Caco-2 (cell line): ENCODE data around the gene GLIS1. TPM values are rescaled to one million over a fixed set of nuclear protein-coding genes. Genes with fewer than 3 reads are reported as not detected.

Source experiments
- BruUV-seq: library from RNA; stranded (reverse); fragments of 400-500 nt; replicated peaks from 2 replicates; lab custom pipeline; 2021; lab: Mats Ljungman, UMichigan
- CTCF ChIA-PET: fragments of 300-600 bp; sonication (Branson Sonifier 250); formaldehyde crosslinking; loops from one replicate; lab custom pipeline; 2022; ENCODE audit warnings: antibody characterized with exemption; lab: Charles Lee
- POLR2A ChIA-PET: fragments of 300-600 bp; sonication (Branson Sonifier 250); formaldehyde crosslinking; loops from one replicate; lab custom pipeline; 2022; ENCODE audit warnings: antibody characterized with exemption; lab: Charles Lee
- DNase-seq, 2 experiments: peaks; one replicate each; pipeline versions ENCODE4 v3.0.0 to v3.0.0-alpha.2; 2020 to 2022
- H3K27me3 ChIP-seq: replicated peaks from 2 replicates; pipeline ENCODE4 v1.6.0; 2011; ENCODE audit warnings: low read length; ENCODE audit not compliant: control insufficient read depth, insufficient read depth
- H3K36me3 ChIP-seq: 2 replicates; pipeline ENCODE4 v1.5.1; 2011; ENCODE audit warnings: low read length; ENCODE audit not compliant: control insufficient read depth, insufficient read depth
- H3K4me1 ChIP-seq: fragments of 250-450 bp; sonication (Bioruptor Pico); 2 replicates; pipeline ENCODE4 v1.5.1; 2020; ENCODE audit warnings: mild to moderate bottlenecking
- H3K4me3 ChIP-seq: 2 replicates; pipeline ENCODE4 v1.5.1; 2011; ENCODE audit warnings: low read depth, mild to moderate bottlenecking, control low read depth, low read length
- H3K9me3 ChIP-seq: fragments of 250-450 bp; sonication (Bioruptor Pico); 2 replicates; pipeline ENCODE4 v1.5.1; 2020; ENCODE audit warnings: mild to moderate bottlenecking, moderate library complexity
- H3K27ac Mint-ChIP-seq: one replicate; pipeline ENCODE4 v1.8.0; 2022; ENCODE audit warnings: mixed read lengths; ENCODE audit not compliant: unreplicated experiment
- H3K27me3 Mint-ChIP-seq: one replicate; pipeline ENCODE4 v1.8.0; 2022; ENCODE audit warnings: mixed read lengths; ENCODE audit not compliant: insufficient read depth, unreplicated experiment
- H3K36me3 Mint-ChIP-seq: one replicate; pipeline ENCODE4 v1.8.0; 2022; ENCODE audit warnings: mild to moderate bottlenecking, mixed read lengths; ENCODE audit not compliant: insufficient read depth, unreplicated experiment
- H3K4me1 Mint-ChIP-seq: one replicate; pipeline ENCODE4 v1.8.0; 2022; ENCODE audit warnings: low read depth, mixed read lengths; ENCODE audit not compliant: unreplicated experiment
- H3K4me3 Mint-ChIP-seq: one replicate; pipeline ENCODE4 v1.8.0; 2022; ENCODE audit warnings: mild to moderate bottlenecking, moderate library complexity, mixed read lengths; ENCODE audit not compliant: unreplicated experiment
- H3K9me3 Mint-ChIP-seq: one replicate; pipeline ENCODE4 v1.8.0; 2022; ENCODE audit warnings: mixed read lengths; ENCODE audit not compliant: unreplicated experiment
- CTCF ChIP-seq, 2 experiments: fragments of 200-600 bp in 1 of 2; IDR thresholded peaks; 1 replicate in 1 of 2; 2 replicates in 1 of 2; pipeline versions ENCODE4 v1.5.1 to v1.8.0; 2011 to 2022; ENCODE audit warnings: antibody characterized with exemption in 1 of 2, control low read depth in 1 of 2, inconsistent platforms in 1 of 2, low read depth in 1 of 2, low read length in 1 of 2, mild to moderate bottlenecking in 1 of 2, moderate library complexity in 1 of 2; ENCODE audit not compliant: insufficient read depth in 1 of 2, severe bottlenecking in 1 of 2, unreplicated experiment in 1 of 2
- intact Hi-C: fragments of 100-400 bp; cut with micrococcal nuclease; formaldehyde crosslinking; loops from one replicate; pipeline ENCODE4 v1.10.0; 2022; ENCODE audit not compliant: unreplicated experiment
- total RNA-seq: library from RNA; stranded (reverse); gene quantifications from 2 replicates; pipeline ENCODE4 v1.2.3, GENCODE V29; 2022

GLIS1 gene
- total RNA-seq, 1 experiment from 2014 or later: not detected

GRCh38 chr1:53704304-53704703, 34.7 kb downstream of the GLIS1 start:
- BruUV-seq: no TSS peak
- intact Hi-C loops: no loop called here
- Histone ChIP-seq H3K27me3 (no peaks in the 10 kb centered on the region), H3K4me1 (no peaks in the 10 kb centered on the region), H3K36me3 (no peaks in the 10 kb centered on the region), H3K4me3 (no peak overlapping the region), H3K9me3 (no peaks in the 10 kb centered on the region)
- H3K27ac Mint-ChIP-seq: no peak overlapping the region
- H3K4me1 Mint-ChIP-seq: no peaks in the 10 kb centered on the region
- no peaks in the 10 kb centered on the region for H3K36me3 Mint-ChIP-seq
- no peaks in the 10 kb centered on the region for H3K27me3 Mint-ChIP-seq
- ChIA-PET CTCF (no interaction called here), POLR2A (no interaction called here)
- no peak for DNase-seq
- H3K4me3 Mint-ChIP-seq: no peak overlapping the region
- H3K9me3 Mint-ChIP-seq: no peaks in the 10 kb centered on the region
- TF ChIP-seq CTCF (IDR thresholded peaks at IDR 0.05; ENCODE audit: insufficient read depth in 1 of 2, low read depth in 1 of 2, low read length in 1 of 2, severe bottlenecking in 1 of 2, unreplicated experiment in 1 of 2): no peak

DNA sequence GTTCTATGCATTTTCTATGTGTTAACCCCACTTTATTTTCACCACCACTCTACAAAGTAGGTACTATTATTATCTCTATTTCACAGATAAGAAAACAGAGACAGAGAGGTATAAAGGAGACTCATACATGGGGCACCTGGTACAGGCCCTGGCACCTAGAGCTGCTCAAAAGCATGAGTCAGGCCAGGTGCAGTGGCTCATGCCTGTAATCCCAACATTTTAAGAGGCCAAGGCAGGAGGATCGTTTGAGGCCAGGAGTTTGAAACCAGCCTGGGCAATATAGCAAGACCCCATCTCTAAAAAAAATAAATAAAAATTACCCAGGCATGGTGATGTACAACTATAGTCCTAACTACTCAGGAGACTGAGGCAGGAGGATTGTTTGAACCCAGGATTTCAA, 35.8 kb downstream of the GLIS1 start:
- DNase-seq: no peak
- H3K9me3 ChIP-seq: no peaks in the 10 kb centered on the region
- no peak for TF ChIP-seq CTCF (IDR thresholded peaks at IDR 0.05; ENCODE audit: insufficient read depth in 1 of 2, low read depth in 1 of 2, low read length in 1 of 2, severe bottlenecking in 1 of 2, unreplicated experiment in 1 of 2)
- Mint-ChIP-seq H3K27ac (no peak overlapping the region), H3K36me3 (no peaks in the 10 kb centered on the region), H3K4me3 (no peak overlapping the region), H3K9me3 (no peaks in the 10 kb centered on the region), H3K4me1 (no peaks in the 10 kb centered on the region), H3K27me3 (no peaks in the 10 kb centered on the region)
- no peaks in the 10 kb centered on the region for H3K4me1 ChIP-seq
- no TSS peak for BruUV-seq
- H3K36me3 ChIP-seq: no peaks in the 10 kb centered on the region
- H3K27me3 ChIP-seq: no peaks in the 10 kb centered on the region
- intact Hi-C loops: no loop called here
- H3K4me3 ChIP-seq: no peak overlapping the region
- POLR2A ChIA-PET: no interaction called here
- CTCF ChIA-PET: no interaction called here

- Mint-ChIP-seq H3K27me3 (no peaks in the 10 kb centered on the region), H3K9me3 (no peaks in the 10 kb centered on the region), H3K27ac (no peak overlapping the region), H3K4me1 (no peaks in the 10 kb centered on the region), H3K36me3 (no peaks in the 10 kb centered on the region), H3K4me3 (no peak overlapping the region)
- Histone ChIP-seq H3K4me1 (no peaks in the 10 kb centered on the region), H3K27me3 (no peaks in the 10 kb centered on the region), H3K4me3 (no peak overlapping the region), H3K36me3 (no peaks in the 10 kb centered on the region), H3K9me3 (no peaks in the 10 kb centered on the region)
- BruUV-seq: no TSS peak
- DNase-seq: no peak
- TF ChIP-seq CTCF (IDR thresholded peaks at IDR 0.05; ENCODE audit: insufficient read depth in 1 of 2, low read depth in 1 of 2, low read length in 1 of 2, severe bottlenecking in 1 of 2, unreplicated experiment in 1 of 2): no peak
- intact Hi-C loops: no loop called here
- POLR2A ChIA-PET: no interaction called here
- CTCF ChIA-PET: no interaction called here
Measured at GRCh38 chr1:53702341-53702740, 36.6 kb downstream of the GLIS1 start.
